Endothelial cell of umbilical vein (primary cell): ENCODE measurements around the gene B3GAT1. TPM values are rescaled to one million over a fixed set of nuclear protein-coding genes. Genes with fewer than 3 reads are reported as not detected.

Experiments
- Bru-seq: library from RNA; stranded (reverse); fragments of 400-500 nt; gene quantifications from one replicate; lab custom pipeline; 2021; lab: Mats Ljungman, UMichigan
- BruChase-seq, 2 experiments: library from RNA; stranded (reverse); fragments of 400-500 nt; gene quantifications; one replicate each; lab custom pipeline; 2021; lab: Mats Ljungman, UMichigan
- BruUV-seq: library from RNA; stranded (reverse); fragments of 400-500 nt; replicated peaks from 2 replicates; lab custom pipeline; 2021; lab: Mats Ljungman, UMichigan
- CTCF ChIA-PET: fragments of 300-600, 350-600 bp; sonication (Branson Sonifier 250); formaldehyde crosslinking; loops from one replicate; lab custom pipeline; 2021; ENCODE audit warnings: antibody characterized with exemption, inconsistent platforms; lab: Charles Lee
- POLR2A ChIA-PET: fragments of 300-600, 350-600 bp; sonication (Branson Sonifier 250); formaldehyde crosslinking; loops from one replicate; lab custom pipeline; 2021; ENCODE audit warnings: antibody characterized with exemption, inconsistent platforms; lab: Charles Lee
- DNase-seq: peaks from one replicate; pipeline ENCODE4 v3.0.0-alpha.2; 2011; ENCODE audit warnings: low read depth, low spot score
- FAIRE-seq: peaks from 2 replicates; lab custom pipeline; 2011; peaks lifted over from hg19 to GRCh38; lab: Jason Lieb, UNC
- H2AFZ ChIP-seq: 2 replicates; pipeline ENCODE4 v1.6.0; 2012; ENCODE audit warnings: low read depth, low read length, control low read depth, inconsistent platforms
- H3K27ac ChIP-seq: 2 replicates; pipeline ENCODE4 v1.5.1; 2011; ENCODE audit warnings: low read depth, mild to moderate bottlenecking, control low read depth, low read length, moderate library complexity; ENCODE audit not compliant: insufficient read depth
- H3K27me3 ChIP-seq, 2 experiments: 2 replicates each; pipeline versions ENCODE4 v1.6.0 to v1.6.1; 2011; ENCODE audit warnings: low read length in 2 of 2, mixed read lengths in 1 of 2; ENCODE audit not compliant: control insufficient read depth in 2 of 2, insufficient read depth in 2 of 2
- H3K36me3 ChIP-seq, 2 experiments: 2 replicates in 1 of 2; 3 replicates in 1 of 2; pipeline ENCODE4 v1.5.1; 2011; ENCODE audit warnings: low read length in 2 of 2, mild to moderate bottlenecking in 1 of 2, moderate library complexity in 1 of 2; ENCODE audit not compliant: control insufficient read depth in 2 of 2, insufficient read depth in 2 of 2; ENCODE audit errors: extremely low read depth in 1 of 2
- H3K4me1 ChIP-seq: 3 replicates; pipeline ENCODE4 v1.5.1; 2011; ENCODE audit warnings: mild to moderate bottlenecking, low read length; ENCODE audit not compliant: control insufficient read depth, insufficient read depth; ENCODE audit errors: extremely low read depth
- H3K4me2 ChIP-seq: 2 replicates; pipeline ENCODE4 v1.6.1; 2011; ENCODE audit warnings: low read length, control low read depth, mixed read lengths; ENCODE audit not compliant: insufficient read depth
- H3K4me3 ChIP-seq, 3 experiments: fragments of 200-600 bp in 1 of 3; sonication (generic), shearing (Covaris generic) in 1 of 3; replicated peaks in 1 of 3; 2 replicates each; pipeline ENCODE4 v1.5.1; 2011 to 2016; ENCODE audit warnings: control low read depth in 3 of 3, low read length in 3 of 3, mild to moderate bottlenecking in 2 of 3, inconsistent platforms in 1 of 3, low read depth in 1 of 3, moderate library complexity in 1 of 3; ENCODE audit not compliant: insufficient read depth in 1 of 3
- H3K79me2 ChIP-seq: 2 replicates; pipeline ENCODE4 v1.6.0; 2012; ENCODE audit warnings: low read length, inconsistent platforms; ENCODE audit not compliant: control insufficient read depth, insufficient read depth
- H3K9ac ChIP-seq: replicated peaks from 2 replicates; pipeline ENCODE3; 2011; ENCODE audit warnings: low read length, control low read depth; ENCODE audit not compliant: insufficient read depth; ENCODE audit errors: extremely low read depth
- H3K9me1 ChIP-seq: replicated peaks from 3 replicates; pipeline ENCODE4 v1.6.0; 2011; ENCODE audit warnings: mild to moderate bottlenecking, low read length; ENCODE audit not compliant: control insufficient read depth, insufficient read depth; ENCODE audit errors: extremely low read depth
- H3K9me3 ChIP-seq: replicated peaks from 2 replicates; pipeline ENCODE4 v1.5.1; 2012; ENCODE audit warnings: low read length, inconsistent platforms; ENCODE audit not compliant: control insufficient read depth, insufficient read depth
- H4K20me1 ChIP-seq: replicated peaks from 2 replicates; pipeline ENCODE3; 2011; ENCODE audit warnings: mild to moderate bottlenecking, low read length; ENCODE audit not compliant: control insufficient read depth, insufficient read depth; ENCODE audit errors: extremely low read depth
- EZH2 ChIP-seq: IDR thresholded peaks from 2 replicates; pipeline ENCODE4 v1.6.1; 2012; ENCODE audit warnings: borderline replicate concordance, low read depth, mild to moderate bottlenecking, moderate library complexity, low read length, inconsistent platforms; ENCODE audit not compliant: severe bottlenecking
- FOS ChIP-seq: IDR thresholded peaks from 2 replicates; pipeline ENCODE4 v1.6.1; 2011; ENCODE audit warnings: mild to moderate bottlenecking, low read length, moderate library complexity, borderline replicate concordance; ENCODE audit not compliant: insufficient read depth
- JUN ChIP-seq: IDR thresholded peaks from 2 replicates; pipeline ENCODE4 v1.6.1; 2011; ENCODE audit warnings: borderline replicate concordance, low read depth; ENCODE audit not compliant: insufficient read length, insufficient read depth
- POLR2A ChIP-seq: IDR thresholded peaks from 2 replicates; pipeline ENCODE4 v1.6.1; 2012; ENCODE audit warnings: low read depth, mild to moderate bottlenecking, control low read depth, low read length
- POLR2AphosphoS5 ChIP-seq: IDR thresholded peaks from 2 replicates; pipeline ENCODE4 v1.6.1; 2012; ENCODE audit warnings: low read depth, mild to moderate bottlenecking, control low read depth, low read length, moderate library complexity; ENCODE audit not compliant: insufficient read depth
- dilution Hi-C: fragments of 300-500 bp; cut with MboI; formaldehyde crosslinking; loops from one replicate; pipeline ENCODE4 v1.15.0; 2019; ENCODE audit warnings: low sequenced_read_pairs; ENCODE audit not compliant: extremely low pct_ligation_motif_present
- intact Hi-C: fragments of 100-400 bp; cut with micrococcal nuclease; formaldehyde crosslinking; loops from one replicate; pipeline ENCODE4 v1.10.0; 2022
- long read RNA-seq: library from polyadenylated mRNA; stranded (forward); transcript quantifications from one replicate; pipeline ENCODE4 v2.0.0, GENCODE V29; 2021
- polyA minus RNA-seq, 3 experiments: library from RNA; depleted of rRNA, polyadenylated mRNA; stranded (reverse); fragments of >200 nt; gene quantifications; 1 replicate in 1 of 3; 2 replicates in 2 of 3; pipeline ENCODE4 v1.2.3, GENCODE V29; 2011
- polyA plus RNA-seq, 4 experiments: library from polyadenylated mRNA; depleted of rRNA in 3 of 4; stranded (reverse) in 3 of 4; unstranded in 1 of 4; fragments of >200 nt; gene quantifications; 2 replicates each; pipeline versions ENCODE4 v1.2.1 to v1.2.3, GENCODE V29; 2011 to 2012; ENCODE audit warnings: missing spikeins in 1 of 4
- total RNA-seq: library from RNA; stranded (reverse); gene quantifications from 2 replicates; pipeline ENCODE4 v1.2.3, GENCODE V29; 2021
- TF ChIP-seq, protein P1 (sequence below): IDR thresholded peaks from 2 replicates; pipeline ENCODE4 v1.6.1; 2011; ENCODE audit not compliant: insufficient read depth, insufficient read length
- TF ChIP-seq, protein P2 (sequence below), 2 donors: IDR thresholded peaks; 1 replicate in 1 of 2; 2 replicates in 1 of 2; pipeline ENCODE4 v1.5.1; 2011; ENCODE audit warnings: low read length in 2 of 2, mild to moderate bottlenecking in 2 of 2, moderate library complexity in 2 of 2, control low read depth in 1 of 2, inconsistent platforms in 1 of 2, low read depth in 1 of 2; ENCODE audit not compliant: insufficient read depth in 1 of 2; ENCODE audit errors: extremely low read depth in 1 of 2

Gene B3GAT1
- total RNA-seq (not detected in 2 replicates), polyA plus RNA-seq (0.01 TPM in 1 of 2 replicates, not detected in the other), polyA minus RNA-seq (not detected in 2 replicates), Bru-seq, nascent RNA (not detected), BruChase-seq, experiment 1, labeled RNA remaining after a 6-hour chase (not detected), BruChase-seq, experiment 2, labeled RNA remaining after a 2-hour chase (not detected)
- 0.08 TPM in 1 of 2 replicates, not detected in the other for polyA plus RNA-seq (2011; cell fraction: cytosol; rRNA removed)
- not detected in 2 replicates for polyA plus RNA-seq (2011; cell fraction: nucleus; rRNA removed)
- polyA plus RNA-seq (2012), result not detected in 2 replicates
- not detected for polyA minus RNA-seq (2011; cell fraction: cytosol; rRNA and poly(A)+ RNA removed)
- polyA minus RNA-seq (2011; cell fraction: nucleus; rRNA and poly(A)+ RNA removed), result not detected in 2 replicates
- long read RNA-seq, result 0 reads

DNA sequence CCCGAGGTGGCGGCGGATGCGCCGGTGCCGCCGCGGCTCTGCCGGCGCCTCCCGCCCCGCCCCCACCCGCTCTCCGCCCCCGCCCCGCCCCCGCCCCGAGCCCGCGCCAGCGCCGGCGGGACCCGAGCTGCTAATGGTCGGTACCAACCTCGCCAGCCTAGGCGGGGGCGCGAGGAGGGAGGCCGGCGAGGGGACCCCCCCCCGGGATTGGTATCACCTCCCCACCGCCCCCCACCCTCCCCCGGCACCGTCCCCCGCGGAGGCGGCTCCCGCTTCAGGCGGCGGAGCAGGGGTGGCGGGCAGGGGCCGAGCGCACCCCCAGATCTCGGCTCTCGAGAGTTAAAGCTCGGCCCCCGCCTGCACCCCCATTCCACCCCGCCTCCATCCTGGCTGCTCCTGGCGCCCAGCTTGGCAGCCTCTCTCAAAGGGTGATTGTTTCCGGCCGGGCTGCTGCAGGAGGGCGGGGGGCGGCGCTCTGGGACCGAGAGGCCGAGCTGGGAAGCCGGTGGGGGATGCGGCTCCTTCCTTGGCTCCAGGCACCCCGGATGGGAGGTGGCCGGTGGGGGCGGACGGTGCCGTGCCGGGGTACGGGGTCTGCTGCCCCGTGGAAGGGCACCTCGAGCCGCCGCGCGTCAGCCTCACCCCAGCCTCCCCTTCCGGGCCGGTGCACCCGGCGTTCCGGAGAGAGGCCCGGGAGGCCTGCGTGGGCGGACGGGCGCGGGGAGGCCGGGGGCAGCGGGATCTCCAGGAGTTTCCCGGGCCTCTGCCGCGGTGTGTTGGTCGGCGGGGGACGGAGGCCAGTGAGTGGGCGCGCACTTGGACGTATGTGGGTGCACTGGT lies at the start of gene B3GAT1:
TSS of gene B3GAT1 (minus strand) at position 40 of the 840 bp plus-strand sequence. CDS start 24,583 bp downstream, outside the sequence.
- no peak for TF ChIP-seq POLR2A
- peak; percentile 75 for TF ChIP-seq EZH2
- DNase-seq, result no peak
- Histone ChIP-seq H3K9me3 (no peaks in the 10 kb centered on the region), H3K9ac (no peak within 1 kb of the TSS), H3K36me3 (no peaks in the 10 kb centered on the region), H3K27me3 (peaks cover 27 to 34% of the 10 kb centered on the region in 2 experiments), H3K79me2 (no peaks in the 10 kb centered on the region), H3K27ac (no peak within 1 kb of the TSS), H2AFZ (no peak within 1 kb of the TSS), H4K20me1 (no peaks in the 10 kb centered on the region), H3K4me2 (no peak within 1 kb of the TSS), H3K9me1 (no peaks in the 10 kb centered on the region), H3K4me3 (no peak within 1 kb of the TSS), H3K4me1 (no peaks in the 10 kb centered on the region)
- CTCF ChIA-PET, result no interaction called here
- dilution Hi-C loops, result no loop called here
- BruUV-seq, result no TSS peak
- FAIRE-seq, result no peak
- POLR2A ChIA-PET, result no interaction called here
- intact Hi-C loops, result no loop called here

GRCh38 chr11:134461621-134462020 lies 49.6 kb upstream of the B3GAT1 start:
- Histone ChIP-seq H3K9me1 (no peaks in the 10 kb centered on the region), H3K79me2 (no peaks in the 10 kb centered on the region), H3K9me3 (no peaks in the 10 kb centered on the region), H4K20me1 (no peaks in the 10 kb centered on the region), H2AFZ (no peak overlapping the region), H3K27me3 (no peaks in the 10 kb centered on the region), H3K36me3 (no peaks in the 10 kb centered on the region), H3K4me3 (no peak overlapping the region), H3K9ac (no peak overlapping the region), H3K4me1 (no peaks in the 10 kb centered on the region), H3K27ac (no peak overlapping the region), H3K4me2 (no peak overlapping the region)
- dilution Hi-C loops, result no loop called here
- BruUV-seq, result no TSS peak
- no peak for FAIRE-seq
- intact Hi-C loops, result no loop called here
- ChIA-PET CTCF (no interaction called here), POLR2A (no interaction called here)
- TF ChIP-seq, protein P1, sequence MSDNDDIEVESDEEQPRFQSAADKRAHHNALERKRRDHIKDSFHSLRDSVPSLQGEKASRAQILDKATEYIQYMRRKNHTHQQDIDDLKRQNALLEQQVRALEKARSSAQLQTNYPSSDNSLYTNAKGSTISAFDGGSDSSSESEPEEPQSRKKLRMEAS, result no peak
- TF ChIP-seq FOS (no peak), POLR2AphosphoS5 (no peak), JUN (no peak)
- TF ChIP-seq, protein P2, sequence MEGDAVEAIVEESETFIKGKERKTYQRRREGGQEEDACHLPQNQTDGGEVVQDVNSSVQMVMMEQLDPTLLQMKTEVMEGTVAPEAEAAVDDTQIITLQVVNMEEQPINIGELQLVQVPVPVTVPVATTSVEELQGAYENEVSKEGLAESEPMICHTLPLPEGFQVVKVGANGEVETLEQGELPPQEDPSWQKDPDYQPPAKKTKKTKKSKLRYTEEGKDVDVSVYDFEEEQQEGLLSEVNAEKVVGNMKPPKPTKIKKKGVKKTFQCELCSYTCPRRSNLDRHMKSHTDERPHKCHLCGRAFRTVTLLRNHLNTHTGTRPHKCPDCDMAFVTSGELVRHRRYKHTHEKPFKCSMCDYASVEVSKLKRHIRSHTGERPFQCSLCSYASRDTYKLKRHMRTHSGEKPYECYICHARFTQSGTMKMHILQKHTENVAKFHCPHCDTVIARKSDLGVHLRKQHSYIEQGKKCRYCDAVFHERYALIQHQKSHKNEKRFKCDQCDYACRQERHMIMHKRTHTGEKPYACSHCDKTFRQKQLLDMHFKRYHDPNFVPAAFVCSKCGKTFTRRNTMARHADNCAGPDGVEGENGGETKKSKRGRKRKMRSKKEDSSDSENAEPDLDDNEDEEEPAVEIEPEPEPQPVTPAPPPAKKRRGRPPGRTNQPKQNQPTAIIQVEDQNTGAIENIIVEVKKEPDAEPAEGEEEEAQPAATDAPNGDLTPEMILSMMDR (IDR thresholded peaks at IDR 0.05; ENCODE audit: extremely low read depth in 1 of 2, insufficient read depth in 1 of 2, low read depth in 1 of 2, low read length in 2 of 2), result no peak
- no peak for DNase-seq
